H9 (cell line): ENCODE measurements around the gene EPHB3. TPM values are rescaled to one million over a fixed set of nuclear protein-coding genes. Genes with fewer than 3 reads are reported as not detected.

Experiments used
- DNase-seq: peaks from one replicate; pipeline ENCODE4 v3.0.0-alpha.2; 2017
- H2AFZ ChIP-seq: one replicate; pipeline ENCODE4 v1.6.1; 2013; ENCODE audit warnings: mild to moderate bottlenecking, low read length, control low read depth, moderate library complexity
- H2AK5ac ChIP-seq: 2 replicates; pipeline ENCODE4 v1.6.1; 2013; ENCODE audit warnings: low read length, control low read depth, mixed read lengths; ENCODE audit not compliant: insufficient read length
- H2BK120ac ChIP-seq: one replicate; pipeline ENCODE4 v1.6.1; 2013; ENCODE audit warnings: low read depth, mild to moderate bottlenecking, low read length, control low read depth, inconsistent platforms; ENCODE audit not compliant: poor library complexity, severe bottlenecking
- H2BK12ac ChIP-seq: 2 replicates; pipeline ENCODE4 v1.6.1; 2013; ENCODE audit warnings: low read length, control low read depth, mixed read lengths, low read depth; ENCODE audit not compliant: insufficient read length
- H2BK15ac ChIP-seq: 2 replicates; pipeline ENCODE4 v1.6.1; 2013; ENCODE audit warnings: low read depth, low read length, control low read depth
- H2BK20ac ChIP-seq: one replicate; pipeline ENCODE4 v1.6.1; 2013; ENCODE audit warnings: low read depth, mild to moderate bottlenecking, low read length, control low read depth, inconsistent platforms; ENCODE audit not compliant: poor library complexity, severe bottlenecking
- H2BK5ac ChIP-seq: 2 replicates; pipeline ENCODE4 v1.6.1; 2013; ENCODE audit warnings: low read length, control low read depth, mixed read lengths; ENCODE audit not compliant: insufficient read length
- H3K14ac ChIP-seq: 2 replicates; pipeline ENCODE4 v1.6.1; 2013; ENCODE audit warnings: low read length, control low read depth; ENCODE audit not compliant: insufficient read depth
- H3K18ac ChIP-seq: 2 replicates; pipeline ENCODE4 v1.6.1; 2013; ENCODE audit warnings: low read depth, mild to moderate bottlenecking, mixed read lengths, low read length, control low read depth; ENCODE audit not compliant: insufficient read length
- H3K23ac ChIP-seq: 2 replicates; pipeline ENCODE4 v1.6.1; 2013; ENCODE audit warnings: low read length, control low read depth, mixed read lengths, low read depth; ENCODE audit not compliant: insufficient read length
- H3K23me2 ChIP-seq: 2 replicates; pipeline ENCODE4 v1.6.1; 2013; ENCODE audit warnings: low read depth, mild to moderate bottlenecking, mixed read lengths, low read length, control low read depth; ENCODE audit not compliant: insufficient read length, poor library complexity, severe bottlenecking
- H3K27ac ChIP-seq: 2 replicates; pipeline ENCODE4 v1.5.1; 2013; ENCODE audit warnings: low read length, control low read depth, mixed read lengths, low read depth; ENCODE audit not compliant: insufficient read length
- H3K27me3 ChIP-seq: 2 replicates; pipeline ENCODE4 v1.6.1; 2013; ENCODE audit warnings: low read length, control low read depth, inconsistent platforms; ENCODE audit not compliant: insufficient read depth
- H3K4ac ChIP-seq: 2 replicates; pipeline ENCODE4 v1.6.1; 2013; ENCODE audit warnings: low read depth, mild to moderate bottlenecking, control low read depth, inconsistent platforms, low read length, moderate library complexity
- H3K4me1 ChIP-seq: 2 replicates; pipeline ENCODE4 v1.6.1; 2013; ENCODE audit warnings: low read length, control low read depth, inconsistent platforms; ENCODE audit not compliant: insufficient read depth
- H3K4me2 ChIP-seq: 2 replicates; pipeline ENCODE4 v1.6.1; 2013; ENCODE audit warnings: low read length, control low read depth, mixed read lengths; ENCODE audit not compliant: insufficient read length, insufficient read depth
- H3K56ac ChIP-seq: 2 replicates; pipeline ENCODE4 v1.6.1; 2013; ENCODE audit warnings: low read depth, mild to moderate bottlenecking, mixed read lengths, low read length, control low read depth; ENCODE audit not compliant: insufficient read length
- H3K79me1 ChIP-seq: 2 replicates; pipeline ENCODE4 v1.6.1; 2013; ENCODE audit warnings: low read depth, mild to moderate bottlenecking, moderate library complexity, low read length, control low read depth, inconsistent platforms; ENCODE audit not compliant: insufficient read depth, poor library complexity, severe bottlenecking
- H3K79me2 ChIP-seq: 2 replicates; pipeline ENCODE4 v1.6.1; 2013; ENCODE audit warnings: low read length, control low read depth, inconsistent platforms; ENCODE audit not compliant: insufficient read depth
- H3K9ac ChIP-seq: 2 replicates; pipeline ENCODE4 v1.6.1; 2013; ENCODE audit warnings: low read length, control low read depth, mixed read lengths; ENCODE audit not compliant: insufficient read length; ENCODE audit errors: extremely low read depth
- H3K9me3 ChIP-seq: one replicate; pipeline ENCODE4 v1.6.1; 2013; ENCODE audit warnings: low read depth, low read length, inconsistent platforms; ENCODE audit not compliant: control insufficient read depth
- H3T11ph ChIP-seq: one replicate; pipeline ENCODE4 v1.6.1; 2013; ENCODE audit warnings: mild to moderate bottlenecking, low read length, control low read depth, inconsistent platforms
- H4K20me1 ChIP-seq: one replicate; pipeline ENCODE4 v1.6.1; 2013; ENCODE audit not compliant: control insufficient read depth, insufficient read length, insufficient read depth
- H4K5ac ChIP-seq: 2 replicates; pipeline ENCODE4 v1.6.1; 2013; ENCODE audit warnings: low read depth, mild to moderate bottlenecking, mixed read lengths, low read length, control low read depth; ENCODE audit not compliant: insufficient read length
- H4K8ac ChIP-seq: replicated peaks from 2 replicates; pipeline ENCODE4 v1.6.1; 2013; ENCODE audit warnings: low read length, control low read depth, mixed read lengths, low read depth; ENCODE audit not compliant: insufficient read length
- H4K91ac ChIP-seq: 2 replicates; pipeline ENCODE4 v1.6.1; 2013; ENCODE audit warnings: low read depth, mild to moderate bottlenecking, moderate library complexity, mixed read lengths, low read length, control low read depth; ENCODE audit not compliant: insufficient read length
- H3K27ac Mint-ChIP-seq, 3 experiments: 2 replicates in 2 of 3; 3 replicates in 1 of 3; pipeline ENCODE4 v1.8.0; 2020 to 2021; ENCODE audit warnings: mixed read lengths in 3 of 3, mild to moderate bottlenecking in 1 of 3, moderate library complexity in 1 of 3
- H3K27me3 Mint-ChIP-seq: 2 replicates; pipeline ENCODE4 v1.8.0; 2021; ENCODE audit warnings: low read depth, mild to moderate bottlenecking, moderate library complexity, mixed read lengths
- H3K36me3 Mint-ChIP-seq, 3 experiments: 2 replicates in 2 of 3; 3 replicates in 1 of 3; pipeline ENCODE4 v1.8.0; 2020 to 2021; ENCODE audit warnings: low read depth in 3 of 3, mixed read lengths in 3 of 3; ENCODE audit not compliant: insufficient read depth in 1 of 3
- H3K4me1 Mint-ChIP-seq, 2 experiments: 2 replicates each; pipeline ENCODE4 v1.8.0; 2020; ENCODE audit warnings: mixed read lengths in 2 of 2
- H3K4me3 Mint-ChIP-seq, 2 experiments: 2 replicates in 1 of 2; 3 replicates in 1 of 2; pipeline ENCODE4 v1.8.0; 2020 to 2021; ENCODE audit warnings: mild to moderate bottlenecking in 2 of 2, mixed read lengths in 2 of 2, moderate library complexity in 1 of 2
- H3K9me3 Mint-ChIP-seq, 2 experiments: 2 replicates in 1 of 2; 3 replicates in 1 of 2; pipeline ENCODE4 v1.8.0; 2020; ENCODE audit warnings: mild to moderate bottlenecking in 2 of 2, mixed read lengths in 2 of 2, moderate library complexity in 1 of 2
- CTCF ChIP-seq: fragments of 200-600 bp; sonication (generic); conservative IDR thresholded peaks from 3 replicates; pipeline ENCODE4 v1.8.0; 2021; ENCODE audit warnings: antibody characterized with exemption, mild to moderate bottlenecking
- WGBS: extraction: QIAGEN DNeasy Blood & Tissue Kit; methylation state at CpG from one replicate; pipeline ENCODE4 v1.1.7; 2013; ENCODE audit warnings: missing lambda C conversion rate, low lambda C conversion rate, mixed read lengths; ENCODE audit not compliant: insufficient read length; ENCODE audit errors: extremely low coverage; 5-methylcytosine and 5-hydroxymethylcytosine counted together
- total RNA-seq: library from RNA; stranded (reverse); gene quantifications from 2 replicates; pipeline ENCODE4 v1.2.1, GENCODE V29; 2021

The EPHB3 gene
- total RNA-seq, 1 experiment from 2014 or later: 1.0 TPM

GRCh38 chr3:184562878-184563560 is 1.4 kb downstream of the EPHB3 start:
- no peaks in the 10 kb centered on the region; a peak in 1 of 7 replicates for H3K36me3 Mint-ChIP-seq
- H3K4me1 ChIP-seq: peaks cover 12% of the 10 kb centered on the region; the same call in 1 of the 2 replicates

More at GRCh38 chr3:184562878-184563560, 1.4 kb downstream of the EPHB3 start:
- H4K91ac ChIP-seq: no peak overlapping the region
- no peak overlapping the region for H3K56ac ChIP-seq
- no peak overlapping the region for H3K27ac Mint-ChIP-seq
- H3K23me2 ChIP-seq: peaks cover 5% of the 10 kb centered on the region
- H3K9me3 Mint-ChIP-seq: peaks cover 0 to 4% of the 10 kb centered on the region in 2 experiments; a peak in 3 of 5 replicates
- H4K5ac ChIP-seq: no peak overlapping the region
- no peaks in the 10 kb centered on the region for H4K20me1 ChIP-seq
- H2BK20ac ChIP-seq: no peak overlapping the region
- H3K27ac ChIP-seq: no peak overlapping the region
- H3K9me3 ChIP-seq: no peaks in the 10 kb centered on the region
- TF ChIP-seq CTCF: no peak
- H2BK15ac ChIP-seq: no peak overlapping the region
- H3K4me3 Mint-ChIP-seq: peak overlapping the region in 1 of 2 experiments; percentile 70; a peak in 3 of 5 replicates
- no peaks in the 10 kb centered on the region for H3K79me1 ChIP-seq
- peaks cover 81% of the 10 kb centered on the region for H3K27me3 ChIP-seq
- H3K27me3 Mint-ChIP-seq: peaks cover 94% of the 10 kb centered on the region
- H3T11ph ChIP-seq: no peak overlapping the region
- no peak overlapping the region for H3K9ac ChIP-seq
- no peak overlapping the region for H3K18ac ChIP-seq
- no peak for DNase-seq
- H2BK12ac ChIP-seq: no peak overlapping the region
- WGBS: no CpG with 5 or more reads among the region's 24 CpGs
- H2AFZ ChIP-seq: no peak overlapping the region
- H2AK5ac ChIP-seq: no peak overlapping the region
- H3K23ac ChIP-seq: no peak overlapping the region
- no peak overlapping the region for H2BK120ac ChIP-seq
- no peak overlapping the region for H2BK5ac ChIP-seq
- no peak overlapping the region for H3K4me2 ChIP-seq
- H4K8ac ChIP-seq: no peak overlapping the region
- H3K79me2 ChIP-seq: no peaks in the 10 kb centered on the region
- H3K4me1 Mint-ChIP-seq: peaks cover 49 to 72% of the 10 kb centered on the region in 2 experiments
- no peak overlapping the region for H3K14ac ChIP-seq
- H3K4ac ChIP-seq: no peak overlapping the region
